Fibroblast of upper back skin (primary cell): Measurements from ENCODE around the gene IRF6.

Source experiments
- DNase-seq: peaks from one replicate; pipeline ENCODE4 v3.0.0-alpha.2; 2013

IRF6 gene

DNA sequence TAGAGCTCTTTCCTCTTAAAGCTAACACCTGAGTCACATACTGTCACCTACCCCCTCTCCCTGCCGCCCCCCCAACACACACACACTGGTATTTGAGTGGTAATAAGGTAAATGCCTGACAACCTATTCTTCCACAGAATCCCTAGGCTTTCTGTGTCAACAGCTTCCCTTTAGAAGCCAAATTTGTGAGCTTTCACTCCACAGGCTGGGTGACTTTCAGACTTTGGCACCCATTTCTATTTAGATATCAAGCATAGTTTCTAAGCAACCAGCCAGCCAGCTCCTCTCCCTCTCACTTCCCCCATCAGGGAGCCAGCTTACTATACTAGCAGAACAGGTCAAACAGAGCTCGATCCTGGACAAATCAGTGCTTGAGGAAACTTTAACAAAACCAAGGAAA, 18.4 kb downstream of the IRF6 start:
- DNase-seq = no peak

DNA sequence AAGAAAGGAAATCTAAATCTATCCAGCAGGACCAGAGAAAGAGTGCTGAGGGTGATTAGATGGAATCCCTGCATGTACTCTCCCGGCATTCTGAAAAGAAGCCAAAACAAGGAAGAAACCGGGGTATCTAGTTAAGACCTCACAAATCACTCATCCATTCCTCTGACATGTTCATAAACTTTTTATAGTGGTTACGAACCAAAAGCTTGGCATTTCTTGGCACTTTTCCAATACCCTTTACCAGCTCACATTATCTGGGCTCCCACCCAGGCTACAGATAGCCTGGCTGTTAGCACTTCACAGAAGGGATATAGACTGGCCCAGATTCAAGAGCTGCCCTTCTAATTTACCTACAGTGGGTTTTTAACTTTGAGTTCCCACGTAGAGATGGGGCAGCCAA, 19.8 kb downstream of the IRF6 start:
- DNase-seq = no peak

DNA sequence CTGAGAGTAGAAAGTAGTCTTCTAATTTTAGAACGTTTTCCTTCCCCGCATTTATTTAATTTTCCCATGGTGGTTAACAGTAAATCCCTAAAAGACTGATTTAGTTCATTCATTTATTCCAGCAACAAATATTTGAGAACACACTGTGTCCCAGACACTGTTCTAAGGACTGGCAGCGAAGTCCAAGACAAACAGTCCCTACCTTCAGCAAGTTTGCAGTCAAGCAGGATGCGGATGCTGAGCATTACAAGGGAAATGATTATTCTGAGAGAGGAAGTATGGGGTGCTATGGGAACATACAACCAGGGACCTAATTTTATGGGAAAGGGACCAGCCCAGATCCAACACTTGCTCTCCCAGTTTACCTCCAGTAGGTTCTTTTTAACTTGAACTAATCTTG, 20.4 kb downstream of the IRF6 start:
- DNase-seq = no peak

DNA sequence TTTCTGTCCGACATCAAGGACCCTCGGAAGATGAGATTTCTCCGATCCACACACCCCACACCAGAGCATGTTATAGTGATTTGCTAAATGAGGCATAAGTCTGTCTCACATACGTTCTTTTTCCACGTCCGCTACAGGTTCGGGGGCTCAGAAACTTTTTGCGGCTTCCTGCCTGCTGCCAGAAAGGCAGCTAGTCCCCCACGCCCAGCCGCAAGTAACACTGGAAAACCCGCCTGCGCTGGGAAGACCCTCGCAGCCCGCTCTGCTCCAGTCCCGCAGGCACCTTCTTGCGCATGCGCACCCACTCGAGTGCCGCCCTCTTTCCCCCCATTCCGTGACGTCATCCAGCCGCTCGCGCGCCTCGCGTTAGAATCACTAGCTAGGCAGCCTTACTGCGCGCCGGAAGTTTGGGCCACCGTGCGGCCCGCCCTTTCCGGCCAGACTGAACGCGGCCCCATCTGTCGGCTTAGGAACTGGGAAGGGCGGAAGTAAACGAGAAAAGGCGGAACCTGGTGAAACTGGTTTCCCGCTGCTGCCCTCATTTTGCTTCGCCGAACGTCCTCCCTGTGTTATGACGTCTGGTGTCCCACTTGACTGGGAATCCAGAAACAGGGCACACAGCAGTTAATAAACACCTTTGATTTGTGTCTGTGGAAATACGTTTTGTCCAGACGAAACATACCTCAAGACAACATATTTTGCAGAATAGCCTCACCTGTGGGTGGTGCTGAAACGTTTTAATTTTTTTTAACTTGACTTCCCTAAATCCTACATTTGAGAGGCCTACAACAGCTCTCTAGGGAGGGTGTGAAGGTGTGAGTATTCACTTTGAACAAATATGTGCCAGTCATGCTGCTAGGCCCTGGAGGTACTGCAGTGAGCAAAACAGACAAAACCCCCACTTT, 21.4 kb downstream of the IRF6 start, which contains the start of gene C1orf74:
Gene C1orf74, minus strand, starts transcription at position 295 of the 905 bp plus-strand sequence. CDS start 925 bp downstream, outside the sequence.
- peak; percentile 98 for DNase-seq

DNA sequence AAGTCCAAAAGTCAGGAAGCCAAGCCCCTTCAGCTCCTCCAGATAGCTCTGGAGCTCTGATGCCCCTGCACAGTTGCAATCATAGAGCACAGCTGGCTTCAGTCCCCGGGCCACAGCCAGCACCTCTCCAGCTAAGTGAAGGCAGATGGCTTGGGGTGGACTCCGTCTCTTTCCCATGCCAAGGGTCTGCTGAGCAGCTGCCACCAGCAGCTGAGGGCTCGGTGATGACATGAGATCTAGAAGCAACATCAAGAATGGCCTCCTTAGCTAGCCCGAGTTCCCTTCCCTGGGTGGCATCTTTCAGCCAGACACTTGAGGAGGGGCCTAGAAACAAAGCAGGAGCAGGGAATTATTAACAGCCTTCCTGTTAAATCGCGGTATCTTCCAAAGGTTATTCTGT, 22.6 kb downstream of the IRF6 start:
- DNase-seq = no peak

DNA sequence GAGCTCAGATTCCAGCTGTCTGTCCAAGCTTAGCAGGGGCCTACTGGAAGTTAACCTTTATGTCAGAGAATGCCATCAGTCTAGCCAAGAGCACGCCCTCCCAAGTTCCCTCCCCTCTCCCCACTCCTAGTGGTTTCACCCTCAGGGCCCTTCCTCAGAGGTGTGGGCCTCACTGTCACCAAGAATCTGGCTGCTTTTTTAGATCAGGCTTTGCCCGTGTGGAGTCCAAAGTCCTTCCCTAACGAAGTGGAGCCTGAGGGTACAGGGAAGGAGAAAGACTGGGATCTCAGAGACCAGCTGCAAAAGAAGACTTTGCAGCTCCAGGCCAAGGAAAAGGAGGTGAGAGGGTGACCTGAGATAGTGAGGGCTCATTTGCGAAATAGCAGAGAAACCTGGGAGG, 25.7 kb downstream of the IRF6 start:
- no peak for DNase-seq

DNA sequence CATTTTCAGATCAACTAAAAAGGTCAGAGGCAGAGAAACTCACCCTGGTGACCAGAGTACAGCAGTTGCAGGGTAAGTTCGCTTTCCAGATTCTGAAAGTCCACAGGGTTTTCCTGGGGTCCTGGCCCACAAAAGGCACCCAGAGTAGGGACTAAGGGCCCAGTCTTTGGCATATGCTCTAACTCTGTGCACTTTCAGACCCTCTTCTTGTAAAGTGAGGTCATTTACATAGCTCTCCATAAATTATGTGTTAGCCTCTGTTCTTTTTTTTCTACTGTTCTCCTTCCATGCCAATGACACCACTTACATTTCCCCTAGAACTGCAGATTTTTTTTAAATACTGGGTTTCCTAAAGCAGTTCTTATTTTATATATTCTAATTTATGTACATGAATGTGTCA, 27.8 kb downstream of the IRF6 start:
- no peak for DNase-seq

DNA sequence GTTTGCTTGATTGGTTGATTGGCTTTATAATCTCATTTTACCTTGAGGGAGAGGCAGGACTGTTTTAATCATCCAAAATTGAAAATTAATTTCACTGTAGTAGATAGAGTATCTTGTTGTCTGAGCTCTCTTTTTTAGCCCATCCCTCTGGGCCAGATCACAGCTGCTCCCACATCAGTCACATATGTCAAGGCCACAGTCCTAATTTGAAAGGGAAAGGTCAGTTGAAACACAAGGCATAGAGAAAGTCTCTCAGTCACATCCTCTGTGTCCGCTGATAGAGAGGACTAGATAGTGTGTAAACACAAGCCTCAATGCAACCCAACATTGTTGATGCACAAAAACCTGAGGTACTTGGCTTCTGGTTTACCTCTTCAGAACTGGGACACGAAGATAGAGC, 28.4 kb downstream of the IRF6 start:
- no peak for DNase-seq

DNA sequence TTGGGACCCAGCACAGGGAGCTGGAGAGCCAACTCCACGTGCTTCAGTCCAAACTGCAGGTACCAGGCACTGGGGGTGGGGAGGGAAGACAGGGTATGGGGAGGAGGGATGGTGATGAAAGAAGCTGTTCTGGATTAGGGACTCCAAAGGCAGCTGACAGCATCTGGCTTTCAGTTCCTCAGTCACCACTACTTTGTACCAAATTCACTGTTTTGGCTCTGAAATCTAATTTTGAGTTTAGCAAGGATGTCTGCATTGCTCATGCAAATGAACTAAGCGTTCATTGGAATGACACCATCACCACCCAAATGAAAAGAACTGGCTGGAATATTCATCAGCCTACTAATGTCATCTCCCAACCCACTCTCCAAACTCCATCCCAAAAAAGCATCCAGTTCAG, 30.3 kb downstream of the IRF6 start:
- no peak for DNase-seq

DNA sequence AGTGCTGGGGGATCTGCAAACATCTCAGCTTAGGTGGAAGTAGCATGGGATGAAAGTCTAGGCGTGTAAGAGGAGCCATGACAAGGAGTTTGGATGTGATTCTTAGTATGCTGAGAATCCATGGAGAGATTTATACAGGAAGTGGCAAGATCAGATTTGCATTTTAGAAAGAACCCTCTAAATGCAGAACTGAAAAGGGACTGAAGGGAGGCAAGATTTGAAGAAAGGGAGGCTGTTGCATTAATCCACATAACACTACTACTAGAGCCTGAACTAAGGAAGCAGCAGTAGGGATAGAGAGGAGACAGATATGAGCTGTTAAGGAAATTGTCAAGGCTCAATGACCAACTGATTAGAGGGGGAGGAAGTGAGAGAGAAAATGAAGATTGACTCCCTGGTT, 31.4 kb downstream of the IRF6 start:
- DNase-seq = no peak

DNA sequence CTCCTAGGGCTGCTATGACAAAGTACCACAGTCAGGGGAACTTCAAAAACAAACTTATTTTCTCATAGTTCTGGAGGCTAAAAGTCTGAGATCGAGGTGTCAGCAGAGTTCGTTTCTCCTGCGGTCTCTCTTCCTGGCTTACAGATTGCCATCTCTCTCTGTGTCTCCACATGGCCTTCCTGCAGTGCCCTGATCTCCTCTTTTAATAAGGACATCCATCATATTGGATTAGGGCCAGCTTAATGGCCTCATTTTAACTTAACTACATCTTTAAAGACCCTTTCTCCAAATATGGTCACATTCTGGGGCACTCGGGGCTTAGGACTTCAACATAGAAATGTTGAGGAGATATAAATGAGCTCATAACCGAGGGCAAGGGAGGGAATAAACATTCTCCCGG, 33.8 kb downstream of the IRF6 start:
- DNase-seq = no peak

DNA sequence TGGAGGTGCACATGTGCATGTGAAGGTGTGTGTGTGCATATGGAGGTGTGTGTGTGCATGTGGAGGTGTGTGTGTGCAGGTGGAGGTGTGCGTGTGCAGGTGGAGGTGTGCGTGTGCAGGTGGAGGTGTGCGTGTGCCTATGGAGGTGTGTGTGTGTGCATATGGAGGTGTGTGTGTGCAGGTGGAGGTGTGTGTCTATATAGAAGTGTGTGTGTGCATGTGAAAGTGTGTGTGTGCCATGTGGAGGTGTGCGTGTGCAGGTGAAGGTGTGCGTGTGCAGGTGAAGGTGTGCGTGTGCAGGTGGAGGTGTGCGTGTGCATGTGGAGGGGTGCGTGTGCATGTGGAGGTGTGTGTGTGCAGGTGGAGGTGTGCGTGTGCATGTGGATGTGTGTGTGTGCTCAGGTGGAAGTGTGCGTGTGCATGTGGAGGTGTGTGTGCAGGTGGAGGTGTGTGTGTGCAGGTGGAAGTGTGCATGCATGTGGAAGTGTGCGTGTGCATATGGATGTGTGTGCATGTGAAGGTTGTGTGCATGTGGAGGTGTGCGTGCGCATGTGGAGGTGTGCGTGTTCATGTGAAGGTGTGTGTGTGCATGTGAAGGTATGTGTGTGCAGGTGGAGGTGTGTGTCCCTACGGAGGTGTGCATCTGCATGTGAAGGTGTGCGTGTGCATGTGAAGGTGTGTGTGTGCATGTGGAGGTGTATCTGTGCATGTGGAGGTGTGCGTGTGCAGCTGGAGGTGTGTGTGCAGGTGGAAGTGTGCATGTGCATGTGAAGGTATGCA, 35.1 kb downstream of the IRF6 start:
- DNase-seq = no peak

DNA sequence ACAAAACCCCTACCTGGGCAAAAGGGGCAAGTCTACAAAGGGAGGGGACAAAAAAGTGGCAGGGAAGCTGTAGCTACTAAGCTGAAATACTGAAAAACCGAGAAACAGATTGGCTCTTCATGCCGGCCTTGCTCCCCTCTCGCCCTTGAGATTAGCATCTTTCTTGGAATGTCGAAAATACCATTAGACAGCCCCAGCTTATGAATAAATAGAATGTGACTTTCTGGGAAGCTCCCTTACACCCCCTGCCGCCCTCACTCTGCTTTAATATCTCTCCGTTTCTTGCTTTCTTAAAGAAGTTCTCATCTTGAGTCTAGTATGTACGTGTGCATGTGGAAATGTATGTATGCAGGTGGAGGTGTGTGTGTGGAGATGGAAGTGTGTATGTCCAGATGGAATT, 36.0 kb downstream of the IRF6 start:
- peak; percentile 16 for DNase-seq

DNA sequence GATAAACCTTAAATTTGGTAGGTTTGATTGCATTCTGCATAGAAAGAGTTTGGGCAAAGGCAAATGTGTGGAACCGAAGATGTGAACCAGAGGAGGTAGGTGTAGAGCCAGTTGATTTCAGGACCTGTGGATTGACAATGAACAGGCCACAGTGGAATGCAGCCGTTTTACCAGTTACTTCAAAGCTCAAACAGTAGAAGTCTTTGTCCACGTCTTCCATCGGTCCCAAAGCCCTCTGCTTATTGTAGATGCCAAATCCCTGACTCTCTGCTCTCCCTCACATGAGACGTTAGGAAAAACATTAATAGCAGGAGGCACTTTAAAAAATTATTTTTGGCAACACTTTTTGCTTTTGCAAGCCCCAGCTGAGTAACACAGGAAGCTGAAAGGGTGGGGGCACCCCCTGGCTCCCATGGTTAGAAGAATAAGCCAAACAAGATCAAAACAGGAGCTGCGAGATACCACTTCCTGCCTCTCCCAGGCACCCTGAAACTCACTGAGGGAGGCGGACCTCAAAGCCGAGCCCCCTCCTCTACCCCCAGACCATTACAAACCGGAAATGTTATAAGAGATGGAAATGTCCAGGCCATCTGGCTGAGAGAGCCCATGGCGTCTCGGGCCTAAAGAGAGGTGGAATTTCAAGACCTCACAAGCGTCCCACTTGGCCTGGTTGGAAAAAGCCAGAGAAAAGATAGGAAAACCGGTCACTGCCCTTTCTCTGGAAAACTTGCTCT, 36.6 kb downstream of the IRF6 start:
- peak; percentile 86 for DNase-seq

DNA sequence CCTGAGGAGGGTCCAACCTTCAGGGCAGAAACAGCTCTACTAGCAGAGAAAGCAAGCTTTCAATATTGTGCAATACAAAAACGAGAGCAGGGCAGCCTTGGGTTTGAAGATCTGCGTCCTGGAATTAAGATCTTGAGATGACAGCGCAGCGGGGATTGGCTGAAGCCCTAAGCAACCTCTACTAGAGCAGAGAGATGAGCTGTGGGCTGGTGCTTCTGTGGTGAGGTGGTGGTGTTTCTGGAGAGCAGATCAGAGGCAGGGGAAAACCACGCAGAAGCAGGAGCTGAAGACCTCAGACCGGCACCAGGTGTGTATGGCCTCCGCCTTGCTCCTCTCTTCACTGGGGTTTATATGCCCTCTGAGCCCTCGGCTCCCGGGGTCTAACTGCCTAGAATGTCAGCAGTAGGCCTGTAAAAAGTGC, 37.6 kb downstream of the IRF6 start:
- no peak for DNase-seq

DNA sequence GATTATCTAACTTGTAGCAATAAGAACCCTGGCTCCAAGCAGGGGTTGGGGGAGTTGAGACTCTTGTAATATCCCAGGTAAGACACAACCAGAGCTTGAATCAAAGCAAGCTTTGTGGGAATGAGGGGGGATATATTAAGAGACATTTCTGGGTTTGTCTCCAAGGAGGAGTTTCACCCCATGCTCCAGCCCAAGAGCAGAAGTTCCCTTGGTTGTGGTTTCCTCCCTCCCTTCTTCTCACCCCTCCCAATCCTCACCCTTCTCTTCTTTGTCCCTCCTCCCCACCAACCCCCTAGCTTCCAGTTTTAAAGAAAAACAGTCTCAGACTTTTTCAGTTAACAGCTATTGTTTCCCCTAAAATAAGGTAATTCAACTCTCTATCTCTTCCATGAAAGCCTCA, 38.2 kb downstream of the IRF6 start:
- DNase-seq = no peak

DNA sequence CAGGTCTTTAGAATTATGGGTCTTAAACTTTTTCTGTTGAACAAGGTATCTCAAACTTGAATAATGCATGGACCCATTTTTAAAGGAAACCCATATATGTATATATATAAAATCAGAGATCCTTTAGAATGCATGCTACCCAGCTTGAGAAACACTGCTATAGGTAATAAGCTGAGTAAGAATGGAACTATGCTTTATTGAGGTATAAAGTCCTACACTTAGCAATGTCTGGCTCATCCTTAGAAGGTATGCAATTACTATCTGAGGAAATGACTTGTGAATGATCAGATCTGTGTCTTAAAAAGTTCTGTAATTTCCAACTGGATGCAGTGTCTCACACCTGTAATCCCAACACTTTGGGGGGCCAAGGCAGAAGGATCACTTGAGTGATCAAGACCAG, 38.8 kb downstream of the IRF6 start:
- DNase-seq = no peak

DNA sequence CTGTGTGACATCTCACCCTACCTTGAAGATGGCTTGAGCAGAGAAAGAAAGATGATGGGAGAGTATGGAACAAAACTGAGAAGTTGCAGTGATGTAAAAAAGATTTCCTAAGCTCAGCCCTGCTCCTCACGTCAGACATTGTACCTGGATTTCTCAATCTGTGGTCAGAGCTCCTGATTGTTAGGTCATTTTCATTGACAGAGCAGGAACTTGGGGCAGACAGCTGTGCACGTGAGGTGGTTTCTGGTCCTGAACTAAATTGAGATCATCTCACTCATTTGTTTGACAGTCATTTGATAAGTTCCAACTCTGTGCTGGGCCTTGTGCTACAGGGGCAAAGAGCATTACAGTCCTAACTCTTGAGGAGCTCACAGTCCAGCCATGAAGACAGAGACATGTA, 39.9 kb downstream of the IRF6 start:
- no peak for DNase-seq

DNA sequence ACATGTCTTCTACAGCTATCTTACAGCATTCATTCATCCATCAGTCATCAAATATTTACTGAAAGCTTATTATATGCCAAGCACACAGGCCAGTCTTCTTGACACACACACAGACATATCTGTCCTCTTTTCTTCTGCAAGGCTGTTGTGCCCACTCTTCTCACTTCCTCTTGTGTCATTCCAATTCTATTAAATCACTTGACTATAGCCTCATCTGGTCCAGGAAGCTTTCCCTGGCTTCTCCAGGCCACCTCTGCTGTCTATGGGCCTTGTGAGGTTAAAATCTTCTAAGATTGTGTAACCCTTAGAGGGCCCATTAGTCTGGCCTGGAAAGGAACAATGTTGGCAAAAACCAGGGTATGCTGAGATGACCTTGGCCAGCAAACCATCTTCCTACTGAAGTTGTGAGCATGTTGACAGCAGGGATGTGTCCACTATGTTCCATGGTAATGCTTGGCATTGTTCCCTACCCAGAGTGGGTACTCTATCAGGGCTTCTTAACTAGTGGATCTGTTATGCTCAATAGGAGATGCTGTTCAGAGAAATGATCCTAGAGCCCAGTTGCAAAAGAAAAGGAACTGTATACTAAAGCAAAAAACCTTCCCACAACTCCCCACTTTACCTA, 44.8 kb downstream of the IRF6 start:
- DNase-seq = no peak

DNA sequence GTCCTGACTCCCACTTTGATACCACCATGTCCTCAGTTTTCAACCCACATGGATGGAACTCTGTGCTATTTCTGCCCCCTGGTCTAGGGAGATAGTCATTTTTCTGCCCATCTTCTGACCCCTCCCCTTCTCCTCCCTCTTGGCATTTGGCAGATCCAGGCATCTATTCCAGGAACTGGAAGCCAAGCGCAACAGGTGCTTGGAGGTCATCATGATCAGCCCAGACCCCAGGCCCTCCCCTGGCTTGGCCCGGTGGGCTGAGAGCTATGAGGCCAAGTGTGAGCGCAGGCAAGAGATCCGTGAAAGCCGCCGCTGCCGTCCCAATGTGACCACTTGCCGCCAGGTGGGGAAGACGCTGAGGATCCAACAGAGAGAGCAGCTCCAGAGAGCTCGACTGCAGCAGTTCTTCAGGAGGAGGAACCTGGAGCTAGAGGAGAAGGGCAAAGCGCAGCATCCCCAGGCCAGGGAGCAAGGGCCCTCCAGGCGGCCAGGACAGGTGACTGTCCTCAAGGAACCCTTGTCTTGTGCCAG, 46.0 kb downstream of the IRF6 start:
- DNase-seq = no peak

DNA sequence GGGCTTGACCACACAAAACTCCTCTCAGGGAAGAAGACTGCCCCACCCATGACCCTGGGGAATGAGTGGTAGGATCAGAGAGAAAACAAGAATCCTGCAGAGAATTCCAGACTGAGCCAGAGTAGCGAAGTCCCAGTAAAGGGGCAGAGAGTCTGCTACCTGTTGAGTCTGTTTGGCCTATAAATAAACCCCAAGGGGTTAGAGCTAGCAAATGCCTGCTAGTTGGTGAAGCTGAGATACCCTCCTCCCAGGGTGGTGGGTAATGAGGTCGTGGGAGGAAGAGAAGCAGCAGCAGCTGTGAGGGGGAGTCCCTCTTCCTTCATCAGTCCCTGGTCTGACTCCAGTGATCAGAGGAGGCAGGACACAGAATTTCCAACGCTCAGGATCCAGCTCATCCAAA, 47.5 kb downstream of the IRF6 start:
- no peak for DNase-seq

DNA sequence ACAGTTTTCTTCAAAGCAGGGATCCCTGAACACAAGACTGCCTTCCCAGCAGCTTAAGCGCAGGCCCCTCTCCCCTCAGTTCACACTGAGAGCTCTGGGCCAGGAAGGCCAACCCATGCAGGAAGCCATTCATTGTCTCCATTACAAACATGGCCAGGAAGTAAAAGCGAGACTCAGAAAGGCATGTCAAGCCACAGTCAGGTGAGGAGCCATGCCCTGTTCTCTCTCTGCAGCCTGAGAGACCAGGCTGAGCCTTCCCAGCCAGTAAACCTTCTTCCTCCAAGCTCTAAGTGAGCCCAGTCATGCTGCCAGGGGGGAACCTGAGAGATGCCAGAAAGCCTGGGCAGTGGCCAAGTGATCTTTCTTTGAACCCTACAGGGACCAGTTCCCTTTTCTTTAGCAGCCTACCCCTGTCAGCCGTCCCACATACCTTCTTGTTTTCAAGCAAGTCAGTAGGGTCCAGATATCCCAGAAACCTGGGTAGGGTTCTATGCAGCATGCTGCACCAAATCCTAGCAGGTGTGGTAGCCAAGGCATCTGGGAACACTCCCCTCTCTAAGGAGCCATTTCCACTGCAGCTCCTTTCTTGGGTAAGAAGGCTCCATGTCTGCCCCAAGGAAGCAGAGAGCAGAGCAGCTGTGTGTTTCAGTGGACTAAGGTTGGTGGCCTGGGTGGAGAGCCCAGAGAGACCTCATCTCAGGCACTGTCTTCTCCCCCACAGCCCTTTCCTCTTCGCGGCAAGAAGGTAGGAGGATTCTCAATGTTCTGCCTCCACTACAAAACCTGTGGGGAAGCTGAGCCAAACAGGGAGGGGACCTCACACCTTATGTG, 49.1 kb downstream of the IRF6 start:
- DNase-seq = no peak
